Naive thymus-derived CD4-positive, alpha-beta T cell (primary cell): ENCODE measurements around the gene AOC1. TPM values are rescaled to one million over a fixed set of nuclear protein-coding genes. Genes with fewer than 3 reads are reported as not detected.

Experiments used
- ATAC-seq: fragments of 150-1000 bp; cut with Tn5 transposase; 2 replicates; pipeline ENCODE4 v1.10.0; 2021; ENCODE audit warnings: mild to moderate bottlenecking, moderate library complexity
- CTCF ChIA-PET: fragments of 350-600 bp; sonication (Branson Sonifier 250); formaldehyde crosslinking; loops from one replicate; lab custom pipeline; 2021; ENCODE audit warnings: antibody characterized with exemption; lab: Charles Lee
- POLR2A ChIA-PET: fragments of 350-600 bp; sonication (Branson Sonifier 250); formaldehyde crosslinking; loops from one replicate; lab custom pipeline; 2021; ENCODE audit warnings: antibody characterized with exemption, inconsistent platforms; lab: Charles Lee
- DNase-seq, 9 donors: peaks; one replicate each; pipeline versions ENCODE4 v3.0.0 to v3.0.0-alpha.2; 2020 to 2022; ENCODE audit warnings: mixed read lengths in 1 of 9
- H3K27ac ChIP-seq: one replicate; pipeline ENCODE4 v1.7.0; 2013; ENCODE audit warnings: mild to moderate bottlenecking, low read depth, low read length, moderate library complexity
- H3K27me3 ChIP-seq, 2 donors: one replicate each; pipeline ENCODE4 v1.7.0; 2013; ENCODE audit warnings: low read length in 2 of 2, mild to moderate bottlenecking in 2 of 2, moderate library complexity in 2 of 2; ENCODE audit not compliant: control insufficient read depth in 2 of 2, insufficient read depth in 2 of 2
- H3K36me3 ChIP-seq, 3 experiments: 1 replicate in 2 of 3; 2 replicates in 1 of 3; pipeline ENCODE4 v1.7.0; 2013; ENCODE audit warnings: low read length in 3 of 3, mild to moderate bottlenecking in 3 of 3, moderate library complexity in 1 of 3; ENCODE audit not compliant: insufficient read depth in 3 of 3, control insufficient read depth in 2 of 3
- H3K4me1 ChIP-seq, 2 donors: one replicate each; pipeline ENCODE4 v1.7.0; 2013; ENCODE audit warnings: low read length in 2 of 2, mild to moderate bottlenecking in 2 of 2, moderate library complexity in 1 of 2; ENCODE audit not compliant: control insufficient read depth in 2 of 2, insufficient read depth in 2 of 2
- H3K4me3 ChIP-seq: 2 replicates; pipeline ENCODE4 v1.7.0; 2013; ENCODE audit warnings: mild to moderate bottlenecking, low read length
- H3K9me3 ChIP-seq, 3 experiments: 1 replicate in 2 of 3; 2 replicates in 1 of 3; pipeline ENCODE4 v1.7.0; 2013; ENCODE audit warnings: low read length in 3 of 3; ENCODE audit not compliant: control insufficient read depth in 2 of 3
- H3K27ac Mint-ChIP-seq, 9 donors: one replicate each; pipeline ENCODE4 v1.8.0; 2020 to 2022; ENCODE audit warnings: mixed read lengths in 9 of 9, mild to moderate bottlenecking in 8 of 9, moderate library complexity in 5 of 9, inconsistent platforms in 2 of 9
- H3K27me3 Mint-ChIP-seq, 5 donors: one replicate each; pipeline ENCODE4 v1.8.0; 2021 to 2022; ENCODE audit warnings: mixed read lengths in 5 of 5, mild to moderate bottlenecking in 1 of 5
- H3K36me3 Mint-ChIP-seq, 5 donors: one replicate each; pipeline ENCODE4 v1.8.0; 2020 to 2022; ENCODE audit warnings: mixed read lengths in 5 of 5, mild to moderate bottlenecking in 3 of 5, inconsistent platforms in 1 of 5
- H3K4me1 Mint-ChIP-seq, 7 donors: one replicate each; pipeline ENCODE4 v1.8.0; 2020 to 2022; ENCODE audit warnings: mixed read lengths in 7 of 7, mild to moderate bottlenecking in 3 of 7, inconsistent platforms in 1 of 7
- H3K4me3 Mint-ChIP-seq, 10 donors: one replicate each; pipeline ENCODE4 v1.8.0; 2020 to 2022; ENCODE audit warnings: mild to moderate bottlenecking in 10 of 10, mixed read lengths in 10 of 10, moderate library complexity in 6 of 10, inconsistent platforms in 2 of 10
- H3K9me3 Mint-ChIP-seq, 11 donors: one replicate each; pipeline ENCODE4 v1.8.0; 2020 to 2022; ENCODE audit warnings: mixed read lengths in 11 of 11, mild to moderate bottlenecking in 4 of 11, inconsistent platforms in 1 of 11, moderate library complexity in 1 of 11
- intact Hi-C, 2 donors: fragments of 100-400 bp; cut with micrococcal nuclease; formaldehyde crosslinking; loops; one replicate each; pipeline ENCODE4 v1.15.1; 2023
- polyA plus RNA-seq, 2 donors: library from polyadenylated mRNA; unstranded; fragments of 300-500 nt; fragmentation: Illumina TruSeq; gene quantifications; one replicate each; pipeline ENCODE4 v1.2.3, GENCODE V29; 2021
- total RNA-seq, 6 experiments: library from RNA in 5 of 6; stranded (reverse) in 5 of 6; gene quantifications; 1 replicate in 5 of 6; 2 replicates in 1 of 6; pipeline ENCODE4 v1.2.3 and lab custom pipeline; 2021 to 2026

The AOC1 gene
- total and polyA plus RNA-seq, 7 experiments from 2014 or later = 0.56 TPM; not detected in 6

GRCh38 chr7:150898475-150899011 is 46.2 kb downstream of the AOC1 start:
- no peaks in the 10 kb centered on the region for H3K36me3 ChIP-seq
- Mint-ChIP-seq H3K4me1 (peaks cover 0 to 11% (median 5%) of the 10 kb centered on the region in 7 donors), H3K36me3 (peaks cover 0 to 5% (median 0%) of the 10 kb centered on the region in 5 donors), H3K4me3 (peak overlapping the region in 1 of 10 donors; percentile 19), H3K27me3 (peaks cover 32 to 66% (median 60%) of the 10 kb centered on the region in 5 donors), H3K9me3 (peaks cover 0 to 7% (median under 1%) of the 10 kb centered on the region in 11 donors), H3K27ac (peak overlapping the region in 1 of 9 donors; percentile 34)
- H3K27me3 ChIP-seq = no peaks in the 10 kb centered on the region
- ATAC-seq (peak; percentile 84), DNase-seq (peak; percentile 44 to 81 (median 70))
- no peak overlapping the region for H3K27ac ChIP-seq
- no peak overlapping the region for H3K4me3 ChIP-seq
- ChIA-PET CTCF (interaction anchor here (0.6 to 2.7 kb wide), 25 partner anchors 10 to 748 kb away, joined by 3 to 14 read pairs (median 4); no protein-coding TSS in a partner anchor), POLR2A (interaction anchor here (0.7 to 0.8 kb wide), 2 partner anchors 118 to 208 kb away, joined by 3 to 4 read pairs; no protein-coding TSS in a partner anchor)
- no peaks in the 10 kb centered on the region for H3K9me3 ChIP-seq
- intact Hi-C loops = loop anchor here (1.0 to 10.0 kb wide), 10 partner anchors 40 to 405 kb away; no protein-coding TSS in a partner anchor
- H3K4me1 ChIP-seq = no peaks in the 10 kb centered on the region

GRCh38 chr7:150900675-150901074 is 48.4 kb downstream of the AOC1 start:
- H3K36me3 ChIP-seq = no peaks in the 10 kb centered on the region
- H3K4me3 Mint-ChIP-seq = no peak overlapping the region
- CTCF ChIA-PET = interaction anchor here (1.1 to 2.5 kb wide), 3 partner anchors 26 to 210 kb away, joined by 3 to 6 read pairs (median 4); no protein-coding TSS in a partner anchor
- intact Hi-C loops = no loop called here
- POLR2A ChIA-PET = no interaction called here
- H3K27ac Mint-ChIP-seq = no peak overlapping the region
- no peak for DNase-seq
- H3K4me1 Mint-ChIP-seq = peaks cover 0 to 11% (median 6%) of the 10 kb centered on the region in 7 donors
- H3K9me3 Mint-ChIP-seq = peaks cover 0 to 2% (median 0%) of the 10 kb centered on the region in 11 donors
- no peak overlapping the region for H3K27ac ChIP-seq
- ATAC-seq = no peak
- no peak overlapping the region for H3K4me3 ChIP-seq
- no peaks in the 10 kb centered on the region for H3K36me3 Mint-ChIP-seq
- H3K4me1 ChIP-seq = no peaks in the 10 kb centered on the region
- no peaks in the 10 kb centered on the region for H3K9me3 ChIP-seq
- no peaks in the 10 kb centered on the region for H3K27me3 ChIP-seq
- H3K27me3 Mint-ChIP-seq = peaks cover 37 to 72% (median 57%) of the 10 kb centered on the region in 5 donors

GRCh38 chr7:150901160-150902035 is 49.1 kb downstream of the AOC1 start:
- H3K27ac Mint-ChIP-seq = no peak overlapping the region
- H3K36me3 Mint-ChIP-seq = no peaks in the 10 kb centered on the region
- no peak for ATAC-seq
- peaks cover 35 to 73% (median 51%) of the 10 kb centered on the region in 5 donors for H3K27me3 Mint-ChIP-seq
- intact Hi-C loops = no loop called here
- Histone ChIP-seq H3K9me3 (no peaks in the 10 kb centered on the region), H3K27me3 (no peaks in the 10 kb centered on the region), H3K27ac (no peak overlapping the region), H3K36me3 (no peaks in the 10 kb centered on the region), H3K4me3 (no peak overlapping the region), H3K4me1 (no peaks in the 10 kb centered on the region)
- CTCF ChIA-PET = interaction anchor here (1.1 to 2.5 kb wide), 3 partner anchors 25 to 210 kb away, joined by 3 to 6 read pairs (median 4); no protein-coding TSS in a partner anchor
- no peak for DNase-seq
- POLR2A ChIA-PET = no interaction called here
- H3K9me3 Mint-ChIP-seq = peaks cover 0 to 2% (median 0%) of the 10 kb centered on the region in 11 donors
- H3K4me3 Mint-ChIP-seq = no peak overlapping the region
- peaks cover 0 to 11% (median 6%) of the 10 kb centered on the region in 7 donors for H3K4me1 Mint-ChIP-seq

GRCh38 chr7:150902078-150903033 is 50.0 kb downstream of the AOC1 start:
- Mint-ChIP-seq H3K27me3 (peaks cover 28 to 74% (median 42%) of the 10 kb centered on the region in 5 donors), H3K4me3 (no peak overlapping the region), H3K4me1 (peaks cover 0 to 11% (median 6%) of the 10 kb centered on the region in 7 donors), H3K36me3 (no peaks in the 10 kb centered on the region), H3K27ac (peak overlapping the region in 1 of 9 donors; percentile 51), H3K9me3 (peaks cover 0 to 2% (median 0%) of the 10 kb centered on the region in 11 donors)
- ChIA-PET POLR2A (no interaction called here), CTCF (interaction anchor here (0.7 to 2.5 kb wide), 2 partner anchors 83 to 209 kb away, joined by 3 to 6 read pairs; no protein-coding TSS in a partner anchor)
- no peak overlapping the region for H3K27ac ChIP-seq
- H3K9me3 ChIP-seq = no peaks in the 10 kb centered on the region
- ATAC-seq (no peak), DNase-seq (no peak)
- no peaks in the 10 kb centered on the region for H3K36me3 ChIP-seq
- no peak overlapping the region for H3K4me3 ChIP-seq
- no peaks in the 10 kb centered on the region for H3K4me1 ChIP-seq
- intact Hi-C loops = no loop called here
- H3K27me3 ChIP-seq = no peaks in the 10 kb centered on the region

GRCh38 chr7:150903606-150904005 is 51.3 kb downstream of the AOC1 start:
- Histone ChIP-seq H3K4me1 (peaks cover 0 to under 1% of the 10 kb centered on the region in 2 donors), H3K27ac (no peak overlapping the region), H3K27me3 (no peaks in the 10 kb centered on the region), H3K9me3 (no peaks in the 10 kb centered on the region), H3K36me3 (no peaks in the 10 kb centered on the region), H3K4me3 (no peak overlapping the region)
- H3K4me1 Mint-ChIP-seq = peaks cover 0 to 7% (median 3%) of the 10 kb centered on the region in 7 donors
- DNase-seq (no peak), ATAC-seq (no peak)
- H3K4me3 Mint-ChIP-seq = no peak overlapping the region
- peaks cover 25 to 71% (median 30%) of the 10 kb centered on the region in 5 donors for H3K27me3 Mint-ChIP-seq
- no peak overlapping the region for H3K27ac Mint-ChIP-seq
- CTCF ChIA-PET = no interaction called here
- POLR2A ChIA-PET = no interaction called here
- peaks cover 0 to 2% (median 0%) of the 10 kb centered on the region in 11 donors for H3K9me3 Mint-ChIP-seq
- no peaks in the 10 kb centered on the region for H3K36me3 Mint-ChIP-seq
- intact Hi-C loops = no loop called here
